ENCODE data around the gene OR4L1.
"Not testable (repeated sequence)": the region's sequence is repeated elsewhere in the genome, so short reads cannot be mapped to it uniquely, and the experiment has no call there.

The OR4L1 gene, protein sequence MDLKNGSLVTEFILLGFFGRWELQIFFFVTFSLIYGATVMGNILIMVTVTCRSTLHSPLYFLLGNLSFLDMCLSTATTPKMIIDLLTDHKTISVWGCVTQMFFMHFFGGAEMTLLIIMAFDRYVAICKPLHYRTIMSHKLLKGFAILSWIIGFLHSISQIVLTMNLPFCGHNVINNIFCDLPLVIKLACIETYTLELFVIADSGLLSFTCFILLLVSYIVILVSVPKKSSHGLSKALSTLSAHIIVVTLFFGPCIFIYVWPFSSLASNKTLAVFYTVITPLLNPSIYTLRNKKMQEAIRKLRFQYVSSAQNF

DNA sequence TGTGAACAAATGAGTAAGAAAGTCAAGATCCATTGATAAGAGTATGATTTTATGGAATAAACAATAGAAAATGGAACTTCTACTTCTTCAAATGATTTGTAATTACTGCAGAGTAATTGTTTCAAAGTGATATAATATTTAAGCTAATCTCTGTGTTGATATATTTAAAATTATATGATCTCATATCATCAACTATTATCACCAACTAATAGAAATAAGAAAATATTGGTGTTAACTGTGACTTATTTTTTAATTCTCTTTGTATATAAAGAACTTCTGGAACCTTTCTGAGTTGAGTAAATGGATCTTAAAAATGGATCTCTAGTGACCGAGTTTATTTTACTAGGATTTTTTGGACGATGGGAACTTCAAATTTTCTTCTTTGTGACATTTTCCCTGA is at the start of gene OR4L1:
OR4L1 (plus strand) TSS at position 301 of the 400 bp plus-strand sequence; CDS start at position 301, 0 bp downstream.
- DNase-seq: no peak

DNA sequence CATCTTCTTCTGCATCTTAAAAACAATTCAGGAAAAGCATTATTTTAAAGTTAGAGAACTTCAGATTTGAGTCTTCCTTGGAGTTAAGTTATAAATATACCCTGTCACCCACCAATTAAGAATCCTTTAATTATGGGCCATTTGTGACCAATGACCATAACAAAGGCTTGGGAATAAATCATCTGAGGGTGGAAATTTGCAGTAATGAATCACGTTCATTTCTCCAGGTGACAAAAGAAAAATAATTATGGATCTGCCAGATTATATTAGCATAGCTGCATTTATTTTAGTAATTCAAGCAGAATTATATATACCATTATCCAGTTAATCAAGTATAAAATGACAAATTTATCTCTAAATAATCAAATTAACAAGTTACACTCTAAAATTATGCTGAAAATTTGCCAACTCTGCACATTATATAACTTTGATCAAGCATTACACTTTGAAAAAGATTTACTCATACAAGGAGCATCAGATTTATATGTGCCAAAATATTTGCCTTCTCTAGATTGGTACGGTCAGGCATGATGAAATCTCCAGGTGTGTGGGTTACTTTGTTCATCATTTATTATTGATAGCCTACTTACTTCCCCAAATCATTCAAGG is 40.5 kb upstream of the OR4L1 start, which contains the start of gene OR4K14:
OR4K14 (minus strand) TSS at position 51 of the 609 bp plus-strand sequence. CDS start 4,114 bp downstream, outside the sequence.
- no peak for DNase-seq

- no peak for DNase-seq
Measured at GRCh38 chr14:20031058-20031457, 28.8 kb upstream of the OR4L1 start.

GRCh38 chr14:20035449-20035848 is 24.4 kb upstream of the OR4L1 start:
- DNase-seq: no peak

DNA sequence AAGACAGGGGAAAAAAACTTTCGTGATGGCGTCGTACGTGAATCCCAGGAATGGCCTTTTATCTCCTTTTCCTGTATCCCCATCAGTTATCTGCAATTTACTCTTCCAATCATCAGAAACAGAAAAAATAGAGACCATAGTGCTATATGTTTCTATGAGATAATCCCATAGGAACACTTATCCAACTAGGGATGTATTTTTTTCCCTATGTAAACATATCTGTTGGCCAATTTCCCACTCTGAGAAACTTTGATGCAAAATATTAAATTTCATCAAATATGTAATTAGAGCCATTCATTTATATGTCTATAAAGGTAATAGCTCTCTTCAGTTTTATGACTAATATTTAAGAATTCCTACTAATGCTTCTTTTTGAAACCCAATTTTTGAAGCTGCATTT is 23.9 kb upstream of the OR4L1 start, which contains the start of gene OR4K13:
OR4K13 (minus strand) TSS at position 101 of the 400 bp plus-strand sequence. CDS start 1,280 bp downstream, outside the sequence.
- DNase-seq: no peak

DNA sequence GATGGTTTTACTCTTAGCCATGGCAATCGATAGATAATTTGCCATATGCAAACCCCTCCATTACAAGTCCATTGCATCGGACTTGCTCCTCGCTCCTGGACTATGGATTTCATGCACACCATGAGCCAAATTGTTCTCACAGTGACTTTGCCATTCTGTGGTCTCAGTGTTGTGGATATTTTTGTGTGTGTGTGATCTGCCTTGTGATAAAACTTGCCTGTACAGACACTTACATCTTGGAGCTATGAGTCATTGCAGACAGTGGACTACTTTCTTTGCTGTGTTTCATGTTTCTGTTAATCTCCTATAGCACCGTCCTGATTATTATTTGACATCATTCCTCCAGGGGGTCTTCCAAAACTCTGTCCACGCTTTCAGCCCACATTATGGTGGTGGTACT is 15.6 kb upstream of the OR4L1 start:
- DNase-seq: no peak

DNA sequence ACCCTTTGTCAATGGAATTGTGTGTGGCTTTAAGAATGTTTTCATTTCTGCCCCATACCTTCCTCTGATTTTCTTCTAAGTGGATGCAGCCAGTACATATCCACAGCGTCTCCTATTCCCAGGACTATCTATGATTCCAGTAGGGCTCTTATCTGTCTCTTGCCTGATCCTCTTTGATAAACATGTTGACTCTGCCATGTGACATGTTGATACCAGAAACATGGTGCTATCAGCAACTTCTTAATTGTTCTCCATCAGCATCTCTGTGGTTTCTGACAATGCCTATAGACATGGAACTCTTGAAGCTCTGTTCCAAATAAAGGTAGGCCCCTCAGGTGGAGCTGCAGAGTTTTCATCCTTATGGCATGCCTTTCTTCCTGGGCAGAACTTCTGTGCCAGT is 11.6 kb upstream of the OR4L1 start:
- no peak for DNase-seq

DNA sequence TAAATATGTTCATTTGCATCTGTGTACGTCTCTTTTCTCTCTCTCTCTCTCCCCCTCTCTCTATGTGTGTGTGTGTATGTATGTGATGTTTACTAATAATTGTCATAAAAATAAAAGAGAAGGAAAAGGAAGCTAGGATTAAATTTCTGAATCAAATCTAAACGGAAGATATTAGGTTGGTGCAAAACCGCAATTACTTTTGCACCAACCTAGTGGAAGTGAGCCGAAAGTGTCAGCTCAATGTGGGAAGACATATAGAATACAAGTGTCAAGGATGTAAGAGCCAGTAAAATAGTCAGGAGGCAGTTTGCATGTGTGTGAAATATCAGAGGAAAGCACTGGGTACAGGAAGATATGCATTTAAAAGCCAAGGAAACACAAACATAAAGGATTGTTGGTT is 32.2 kb downstream of the OR4L1 start:
- DNase-seq: no peak

GRCh38 chr14:20093442-20093841 is 33.6 kb downstream of the OR4L1 start:
- no peak for DNase-seq

DNA sequence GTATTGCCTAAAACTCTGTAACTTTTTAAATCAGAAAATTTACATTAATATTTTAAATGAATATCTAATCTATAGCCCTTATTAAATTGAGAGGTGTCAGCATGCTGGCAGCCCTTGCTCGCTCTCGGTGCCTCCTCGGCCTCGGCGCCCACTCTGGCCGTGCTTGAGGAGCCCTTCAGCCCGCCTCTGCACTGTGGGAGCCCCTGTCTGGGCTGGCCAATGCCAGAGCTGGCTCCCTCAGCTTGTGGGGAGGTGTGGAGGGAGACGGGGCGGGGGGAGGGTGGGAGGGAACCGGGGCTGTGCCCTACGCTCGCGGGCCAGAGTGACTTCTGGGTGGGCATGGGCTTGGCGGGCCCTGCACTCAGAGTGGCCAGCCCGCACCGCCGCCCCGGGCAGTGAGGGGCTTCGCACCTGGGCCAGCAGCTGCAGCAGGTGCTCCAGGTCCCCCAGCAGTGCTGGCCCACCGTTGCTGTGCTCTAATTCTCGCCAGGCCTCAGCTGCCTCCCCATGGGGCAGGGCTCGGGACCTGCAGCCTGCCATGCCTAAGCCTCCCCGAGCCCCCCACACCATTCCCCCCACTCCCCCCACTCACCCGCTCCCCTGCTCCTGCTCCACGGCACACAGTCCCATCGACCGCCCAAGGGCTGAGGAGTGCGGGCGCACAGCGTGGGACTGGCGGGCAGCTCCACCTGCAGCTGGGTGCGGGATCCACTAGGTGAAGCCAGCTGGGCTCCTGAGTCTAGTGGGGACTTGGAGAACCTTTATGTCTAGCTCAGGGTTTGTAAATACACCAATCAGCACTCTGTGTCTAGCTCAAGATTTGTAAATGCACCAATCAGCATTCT is 39.3 kb downstream of the OR4L1 start:
- DNase-seq: not testable (repeated sequence)

GRCh38 chr14:20110438-20110837 is 50.6 kb downstream of the OR4L1 start, which contains the start of gene OR4K17:
TSS of gene OR4K17 (plus strand) at chr14:20110739. CDS start at chr14:20117500, 6,761 bp downstream.
- no peak for DNase-seq

Measured in CD4-positive, alpha-beta T cell treated with Interferon gamma for 1 hour (primary cell).